ENCODE results near the gene SLC45A2. TPM values are rescaled to one million over a fixed set of nuclear protein-coding genes. Genes with fewer than 3 reads are reported as not detected.
A peak's percentile ranks its signal among the peaks of the same experiment; 100 is the strongest.

Gene SLC45A2
- total and polyA plus RNA-seq, 2 of the 8 experiments (the other 6 are each of a cell fraction or from before 2014, with no cell fraction given), result 0.09 TPM; not detected in 1

DNA sequence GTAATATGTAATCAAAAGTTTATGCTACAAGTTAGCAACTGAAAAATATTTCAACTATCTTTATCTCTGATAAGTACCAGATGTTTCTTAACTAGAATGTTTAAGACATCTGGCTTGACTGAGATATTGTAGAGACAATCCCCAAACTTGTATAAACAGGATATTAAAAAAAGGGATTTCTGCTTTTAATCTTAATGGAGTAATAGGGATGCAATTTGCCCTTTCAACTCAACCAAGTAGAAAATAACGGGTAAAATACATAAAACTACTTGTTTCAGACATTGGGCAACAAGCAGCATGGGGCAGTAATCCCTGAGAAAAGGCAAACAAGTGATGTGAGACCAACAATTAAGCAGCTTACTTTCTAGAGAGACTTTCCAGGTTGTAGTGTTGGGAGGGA lies 83.3 kb downstream of the SLC45A2 start:
- Histone ChIP-seq H3K79me2 (ENCODE audit: control insufficient read depth in 1 of 2, insufficient read depth in 2 of 2, low read length in 2 of 2) (no peaks in the 10 kb centered on the region), H4K8ac (ENCODE audit: extremely low read depth, insufficient read depth, low read length) (no peak overlapping the region), H2BK12ac (ENCODE audit: low read depth, low read length) (no peak overlapping the region), H2BK5ac (ENCODE audit: low read depth, low read length) (no peak overlapping the region), H2AK5ac (ENCODE audit: low read depth, low read length) (no peak overlapping the region), H4K91ac (replicated peaks; ENCODE audit: insufficient read length, low read length) (no peak overlapping the region), H3K23ac (ENCODE audit: insufficient read length) (no peak overlapping the region), H2BK120ac (replicated peaks; ENCODE audit: low read depth, low read length) (no peak overlapping the region), H3K9me3 (ENCODE audit: insufficient read depth in 2 of 2, low read depth in 1 of 2, low read length in 1 of 2) (0 out of 4 replicates have a peak, but pooled peaks cover 0 to 7% of the 10 kb centered on the region in 2 experiments), H3K79me1 (ENCODE audit: low read depth, low read length) (no peaks in the 10 kb centered on the region), H4K20me1 (replicated peaks in 1 of 2; ENCODE audit: control insufficient read depth in 1 of 2, insufficient read depth in 2 of 2, low read length in 2 of 2) (no peaks in the 10 kb centered on the region), H3K4me1 (replicated peaks in 1 of 4; ENCODE audit: control insufficient read depth in 3 of 4, insufficient read depth in 4 of 4, low read length in 3 of 4) (no peaks in the 10 kb centered on the region), H3K4ac (replicated peaks; ENCODE audit: insufficient read length, low read depth, low read length) (no peak overlapping the region), H3K4me3 (ENCODE audit: extremely low read depth in 1 of 4, insufficient read depth in 2 of 4, low read depth in 3 of 4, low read length in 4 of 4) (no peak overlapping the region), H2BK15ac (ENCODE audit: low read length) (no peak overlapping the region), H3K27ac (ENCODE audit: low read depth, low read length) (no peak overlapping the region), H3K9ac (replicated peaks in 1 of 4; ENCODE audit: extremely low read depth in 1 of 4, low read depth in 3 of 4, low read length in 3 of 4) (no peak overlapping the region), H3K56ac (replicated peaks; ENCODE audit: insufficient read length, low read depth, low read length) (no peak overlapping the region), H3K14ac (ENCODE audit: insufficient read length) (no peak overlapping the region), H3K27me3 (replicated peaks in 1 of 4; ENCODE audit: control insufficient read depth in 3 of 4, extremely low read depth in 1 of 4, insufficient read depth in 3 of 4, low read length in 3 of 4) (no peaks in the 10 kb centered on the region), H3K18ac (ENCODE audit: extremely low read depth, low read length) (no peak overlapping the region), H4K5ac (ENCODE audit: insufficient read length, low read depth, low read length) (no peak overlapping the region), H3K36me3 (ENCODE audit: control insufficient read depth in 2 of 4, insufficient read depth in 4 of 4, low read length in 3 of 4) (no peaks in the 10 kb centered on the region), H3K4me2 (ENCODE audit: insufficient read depth in 1 of 2, low read depth in 2 of 2, low read length in 2 of 2) (no peak overlapping the region), H2BK20ac (ENCODE audit: low read length) (no peak overlapping the region), H3K23me2 (ENCODE audit: low read depth, low read length) (no peaks in the 10 kb centered on the region), H2AFZ (ENCODE audit: low read length) (0 out of 2 replicates have a peak overlapping the region, but pooled peaks have one; percentile 11)
- FAIRE-seq (no peak), DNase-seq (ENCODE audit: low read depth in 1 of 2, low spot score in 2 of 2) (no peak)
- WGBS, 2 experiments (ENCODE audit: extremely low coverage in 1 of 2, insufficient coverage in 1 of 2, insufficient read length in 1 of 2, insufficient replicate concordance in 2 of 2, low coverage in 1 of 2, low lambda C conversion rate in 2 of 2, missing lambda C conversion rate in 1 of 2), result 85% methylated on average over 1 of the region's 1 CpG; no CpG with 5 or more reads in 1 of the 2 experiments
- ChIA-PET CTCF (ENCODE audit: partially characterized antibody) (interaction anchor here (1.2 kb wide), 1 partner anchor 9 kb away, joined by 3 read pairs; the partner anchor contains the start of gene ADAMTS12), POLR2A (ENCODE audit: partially characterized antibody) (no interaction called here)
- TF ChIP-seq CHD1 (IDR thresholded peaks at IDR 0.05; ENCODE audit: low read depth, low read length), result no peak

Small RNA genes lying within 50 kb of the gene (small RNA-seq; reads per million reads assigned to genes)
- not detected for gene AC139783.1 (ENCODE audit: insufficient read depth)

Other genes starting within 250 kb of the SLC45A2 start
- 12.3 and 12.8 TPM in 2 replicates for gene ADAMTS12, start 92.7 kb downstream of the SLC45A2 start, total RNA-seq (2021; fragmentation: NEBNext Ultra II Directional; extraction: Animal tissue kit (Norgen Biotek cat#: 25700))
- gene ADAMTS12, start 92.7 kb downstream of the SLC45A2 start, polyA plus RNA-seq (2011; rRNA removed), result 4.9 and 6.4 TPM in 2 replicates
- 0.15 TPM in 1 of 2 replicates, not detected in the other for gene RXFP3, start 48.3 kb downstream of the SLC45A2 start, total RNA-seq (2021; fragmentation: NEBNext Ultra II Directional; extraction: Animal tissue kit (Norgen Biotek cat#: 25700))
- gene RXFP3, start 48.3 kb downstream of the SLC45A2 start, polyA plus RNA-seq (2011; rRNA removed), result 0.13 TPM in 1 of 2 replicates, not detected in the other
- 10.1 and 12.6 TPM in 2 replicates for gene AMACR, start 23.4 kb upstream of the SLC45A2 start, total RNA-seq (2021; fragmentation: NEBNext Ultra II Directional; extraction: Animal tissue kit (Norgen Biotek cat#: 25700))
- 8.7 and 9.1 TPM in 2 replicates for gene AMACR, start 23.4 kb upstream of the SLC45A2 start, polyA plus RNA-seq (2011; rRNA removed)
- gene C1QTNF3, start 58.5 kb upstream of the SLC45A2 start, total RNA-seq (2021; fragmentation: NEBNext Ultra II Directional; extraction: Animal tissue kit (Norgen Biotek cat#: 25700)), result 0.82 and 1.0 TPM in 2 replicates
- gene C1QTNF3, start 58.5 kb upstream of the SLC45A2 start, polyA plus RNA-seq (2011; rRNA removed), result 1.0 and 1.2 TPM in 2 replicates